A204.1 (cell line): ENCODE results near the gene SLC6A16.

Source experiments
- FAIRE-seq: peaks from 2 replicates; lab custom pipeline; 2012; peaks lifted over from hg19 to GRCh38; lab: Jason Lieb, UNC

The SLC6A16 gene

GRCh38 chr19:49266409-49266808 is 58.6 kb downstream of the SLC6A16 start:
- peak; percentile 73 for FAIRE-seq

DNA sequence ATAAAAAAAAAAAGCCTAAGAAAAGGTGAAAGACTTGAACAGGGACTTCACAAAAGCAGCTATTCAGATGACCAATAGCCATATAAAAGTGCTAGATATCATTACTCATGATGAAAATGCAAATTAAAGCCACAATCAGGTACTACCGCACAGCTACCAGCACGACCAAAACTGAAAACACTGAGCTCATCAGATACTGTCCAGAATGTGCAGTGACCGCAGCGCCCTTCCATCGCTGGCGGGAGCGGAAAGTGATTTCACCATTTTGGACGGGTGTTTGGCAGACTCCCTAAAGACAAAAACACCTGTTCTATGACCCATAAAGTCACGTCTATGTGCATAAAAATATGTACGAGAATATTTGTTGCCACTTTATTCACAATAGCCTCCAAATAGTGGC is 60.7 kb downstream of the SLC6A16 start:
- FAIRE-seq: no peak

- FAIRE-seq: no peak
Observed at GRCh38 chr19:49261602-49262001, 63.4 kb downstream of the SLC6A16 start.

GRCh38 chr19:49256691-49257090 is 68.3 kb downstream of the SLC6A16 start:
- FAIRE-seq: no peak

- no peak for FAIRE-seq
Observed at GRCh38 chr19:49255674-49256073, 69.3 kb downstream of the SLC6A16 start.

DNA sequence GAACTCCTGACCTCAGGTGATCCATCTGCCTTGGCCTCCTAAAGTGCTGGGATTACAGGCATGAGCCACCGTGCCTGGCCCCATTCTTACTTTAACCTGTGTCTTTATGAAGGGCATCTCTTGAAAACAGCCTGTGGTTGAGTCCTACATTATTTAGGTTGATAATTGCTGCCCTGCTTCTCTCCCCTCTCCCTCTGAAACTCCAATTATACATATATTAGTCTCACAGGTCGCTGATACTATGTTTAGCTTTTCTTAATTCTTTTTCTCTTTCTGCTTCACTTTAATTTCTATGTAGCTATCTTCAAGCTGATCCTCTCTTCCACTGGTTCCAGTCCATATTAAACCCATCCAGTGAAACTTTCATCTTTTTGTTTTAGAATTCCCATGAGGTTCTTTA is 75.1 kb downstream of the SLC6A16 start:
- FAIRE-seq: no peak

DNA sequence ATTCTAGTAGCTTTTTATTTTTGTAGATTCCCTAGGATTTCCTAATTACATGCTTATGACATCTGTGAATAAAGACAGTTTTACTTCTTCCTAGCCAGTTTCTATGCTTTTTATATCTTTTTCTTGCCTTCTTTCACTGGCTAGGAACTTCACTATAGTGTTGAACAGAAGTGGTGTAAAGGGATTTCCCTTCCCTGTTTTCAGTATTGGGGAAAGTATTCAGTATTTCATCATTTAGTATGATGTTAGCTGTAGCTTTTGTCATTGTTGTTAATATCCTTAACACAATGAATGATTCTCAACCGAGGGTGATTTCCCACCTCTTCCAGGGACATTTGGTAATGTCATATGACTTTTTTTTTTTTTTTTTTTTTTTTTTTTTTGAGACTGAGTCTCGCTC is 77.3 kb downstream of the SLC6A16 start:
- no peak for FAIRE-seq

DNA sequence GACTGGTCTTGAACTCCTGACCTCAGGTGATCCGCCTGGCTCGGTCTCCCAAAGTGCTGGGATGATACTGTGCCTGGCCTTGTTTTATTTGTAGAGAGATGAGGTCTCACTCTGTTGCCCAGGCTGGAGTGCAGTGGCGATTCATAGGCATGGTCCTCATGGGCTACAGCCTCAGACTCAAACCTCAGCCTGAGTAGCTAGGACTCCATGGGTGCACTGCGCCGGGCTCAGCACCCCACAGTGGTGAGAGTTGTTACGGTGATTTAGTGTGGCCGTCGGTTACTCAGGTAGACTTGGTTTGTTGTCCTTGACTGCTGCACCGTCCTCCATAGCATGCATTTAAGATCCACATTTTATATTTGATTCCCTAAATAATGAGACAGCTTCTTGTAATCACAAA is 80.7 kb downstream of the SLC6A16 start:
- no peak for FAIRE-seq

DNA sequence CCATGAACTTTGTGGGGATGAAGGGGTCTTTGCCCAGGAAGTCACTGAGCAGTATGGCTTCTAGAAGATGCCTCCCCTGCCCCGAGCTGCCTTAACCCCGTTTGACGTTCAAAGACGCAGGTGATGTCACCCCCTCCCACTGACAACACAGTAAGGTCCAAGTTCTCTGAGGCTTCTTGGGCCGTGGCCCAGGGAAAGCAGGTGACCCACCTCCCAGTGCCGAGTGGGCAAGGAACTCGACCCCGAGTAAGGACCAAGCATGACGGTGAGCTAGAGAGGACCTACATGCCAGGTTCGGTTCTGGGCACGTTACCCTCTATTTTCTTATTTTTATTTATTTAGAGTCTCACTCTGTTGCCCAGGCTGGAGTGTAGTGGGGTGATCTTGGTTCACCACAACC is 81.3 kb downstream of the SLC6A16 start:
- FAIRE-seq: no peak

GRCh38 chr19:49243129-49243528 is 81.9 kb downstream of the SLC6A16 start:
- no peak for FAIRE-seq

DNA sequence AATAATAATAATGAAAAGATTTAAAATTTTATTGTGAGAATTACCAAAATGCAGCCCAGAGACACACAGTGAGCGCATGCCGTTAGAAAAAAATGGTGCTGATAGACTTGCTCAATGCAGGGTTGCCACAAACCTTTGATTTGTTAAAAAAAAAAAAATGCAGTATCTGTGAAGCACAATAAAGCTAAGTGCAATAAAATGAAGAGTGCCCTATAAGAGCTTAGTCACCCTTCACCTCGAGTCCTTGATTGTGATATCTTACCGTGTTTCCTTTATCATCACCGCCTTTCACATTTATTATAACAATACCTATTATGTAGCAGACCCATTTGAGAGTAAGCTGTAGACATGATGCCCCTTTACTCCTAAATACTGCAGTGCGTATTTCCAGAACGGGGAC is 83.2 kb downstream of the SLC6A16 start:
- no peak for FAIRE-seq
